A549 treated with GW870086 at 1 μM for 4 hours (cell line): ENCODE results near the gene BMP2K. TPM values are rescaled to one million over a fixed set of nuclear protein-coding genes. Genes with fewer than 3 reads are reported as not detected.

Source experiments
- total RNA-seq: library from RNA; stranded (reverse); fragments of 200-300 nt; extraction: Qiagen RNA extraction; gene quantifications from 5 replicates; pipeline ENCODE4 v1.2.3, GENCODE V29; 2022; ENCODE audit warnings: low read depth

BMP2K gene
- total RNA-seq = 8.5 to 14.4 TPM (median 13.2 TPM) in 5 replicates

GRCh38 chr4:78776079-78776728 is at the start of gene BMP2K:
Gene BMP2K (plus strand): TSS chr4:78776350. CDS start chr4:78776544, 194 bp downstream.

GRCh38 chr4:78938868-78939666 is 162.9 kb downstream of the BMP2K start, which contains the start of gene PAQR3:
Gene PAQR3 (minus strand): TSS chr4:78939438. CDS start chr4:78939224, 214 bp downstream.

Other genes with a start within 250 kb of the BMP2K start
- gene ANXA3, start 224.6 kb upstream of the BMP2K start, total RNA-seq = 56.0 to 82.7 TPM (median 67.3 TPM) in 5 replicates
- gene PAQR3, start 163.1 kb downstream of the BMP2K start, total RNA-seq = 7.1 to 11.7 TPM (median 8.3 TPM) in 5 replicates